DOHH2 (cell line): ENCODE results near the gene TMEM219.

Experiments
- H3F3A ChIP-seq: fragments of 200-600 bp; sonication (generic), shearing (Covaris generic); 2 replicates; pipeline ENCODE4 v1.6.0; 2016; ENCODE audit warnings: antibody characterized with exemption, mild to moderate bottlenecking; ENCODE audit not compliant: control insufficient read depth, insufficient read depth
- H3K27ac ChIP-seq: fragments of 200-600 bp; sonication (generic); 2 replicates; pipeline ENCODE4 v1.5.1; 2014; ENCODE audit warnings: low read depth, mild to moderate bottlenecking, low read length, moderate library complexity
- H3K27me3 ChIP-seq: fragments of 200-600 bp; sonication (generic); 2 replicates; pipeline ENCODE4 v1.6.1; 2014; ENCODE audit warnings: mild to moderate bottlenecking, low read length, mixed read lengths; ENCODE audit not compliant: control insufficient read depth
- H3K36me3 ChIP-seq: fragments of 200-600 bp; sonication (generic); 2 replicates; pipeline ENCODE4 v1.6.1; 2014; ENCODE audit warnings: mild to moderate bottlenecking, low read length, moderate library complexity, mixed read lengths; ENCODE audit not compliant: control insufficient read depth
- H3K4me1 ChIP-seq: fragments of 200-600 bp; sonication (generic); 2 replicates; pipeline ENCODE4 v1.6.1; 2014; ENCODE audit warnings: mild to moderate bottlenecking, low read length, mixed read lengths; ENCODE audit not compliant: control insufficient read depth
- H3K4me2 ChIP-seq: fragments of 200-600 bp; sonication (generic); 2 replicates; pipeline ENCODE4 v1.6.0; 2014; ENCODE audit warnings: mild to moderate bottlenecking, low read length, moderate library complexity
- H3K4me3 ChIP-seq: fragments of 200-600 bp; sonication (generic); 2 replicates; pipeline ENCODE4 v1.5.1; 2014; ENCODE audit warnings: mild to moderate bottlenecking, low read length, mixed read lengths
- H3K79me2 ChIP-seq: fragments of 200-600 bp; sonication (generic); 2 replicates; pipeline ENCODE4 v1.6.1; 2014; ENCODE audit warnings: mild to moderate bottlenecking, low read length, mixed read lengths; ENCODE audit not compliant: control insufficient read depth
- H3K9me2 ChIP-seq: fragments of 200-600 bp; sonication (generic); replicated peaks from 2 replicates; pipeline ENCODE4 v1.6.1; 2014; ENCODE audit warnings: mild to moderate bottlenecking, low read length, mixed read lengths; ENCODE audit not compliant: control insufficient read depth
- H3K9me3 ChIP-seq: fragments of 200-600 bp; sonication (generic); 2 replicates; pipeline ENCODE4 v1.6.1; 2014; ENCODE audit warnings: antibody characterized with exemption, low read length, mixed read lengths; ENCODE audit not compliant: control insufficient read depth, insufficient read depth
- H4K20me1 ChIP-seq: fragments of 200-600 bp; sonication (generic); 2 replicates; pipeline ENCODE4 v1.6.0; 2014; ENCODE audit warnings: low read depth, mild to moderate bottlenecking, antibody characterized with exemption, low read length, moderate library complexity; ENCODE audit not compliant: control insufficient read depth, insufficient read depth
- EZH2phosphoT487 ChIP-seq: fragments of 200-600 bp; sonication (generic); IDR thresholded peaks from 2 replicates; pipeline ENCODE4 v1.6.1; 2017; ENCODE audit warnings: borderline replicate concordance, mild to moderate bottlenecking, antibody characterized with exemption, low read length, moderate library complexity, mixed read lengths
- TF ChIP-seq, protein P1 (sequence below): fragments of 200-600 bp; sonication (generic); IDR thresholded peaks from one replicate; pipeline ENCODE4 v1.5.1; 2014; ENCODE audit warnings: antibody characterized with exemption, mild to moderate bottlenecking, low read depth, low read length; ENCODE audit not compliant: poor library complexity, severe bottlenecking

The TMEM219 gene

DNA sequence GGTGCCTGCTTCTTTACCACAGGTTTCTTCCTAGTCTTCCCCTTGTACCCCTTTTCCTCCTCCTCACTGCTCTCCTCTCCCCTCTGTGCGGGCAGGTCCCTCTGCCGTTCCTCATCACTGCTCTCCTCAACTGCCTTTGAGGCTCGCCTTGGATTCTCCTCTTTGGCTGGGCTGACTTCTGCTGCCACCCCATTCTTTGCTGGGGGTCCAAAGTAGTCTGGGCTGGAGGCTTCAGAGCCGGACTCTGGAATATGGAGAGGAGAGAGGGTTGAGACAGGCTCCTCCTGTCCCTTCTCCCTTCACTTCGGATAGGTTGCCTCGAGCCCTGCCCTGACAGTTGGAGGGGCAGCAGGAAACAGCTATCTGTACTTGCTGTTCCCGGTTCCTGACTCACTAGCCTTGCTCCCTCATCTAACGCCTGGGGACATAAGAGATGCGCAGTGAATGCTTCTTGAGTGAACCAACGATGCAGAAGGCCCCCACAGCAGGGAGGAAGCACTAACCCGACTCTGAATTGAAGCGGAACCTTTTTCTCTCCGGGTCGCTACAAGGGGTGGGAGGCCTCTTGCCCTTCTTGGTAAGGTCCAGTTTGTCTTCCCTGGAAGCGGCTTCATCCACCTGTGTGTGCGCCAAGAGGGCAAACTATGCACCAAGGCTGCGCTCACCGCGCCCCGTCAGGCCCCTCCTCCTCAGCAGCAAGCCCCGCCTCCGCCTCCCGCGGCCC is 32.9 kb downstream of the TMEM219 start:
- Histone ChIP-seq H3K4me3 (peak overlapping the region; percentile 89), H3K9me3 (no peaks in the 10 kb centered on the region), H3K9me2 (no peaks in the 10 kb centered on the region), H3K79me2 (peaks cover 38% of the 10 kb centered on the region), H3K27ac (peak overlapping the region; percentile 97), H3K4me1 (peaks cover 36% of the 10 kb centered on the region), H3K27me3 (no peaks in the 10 kb centered on the region), H3K4me2 (peak overlapping the region; percentile 100), H4K20me1 (no peaks in the 10 kb centered on the region), H3F3A (peaks cover 14% of the 10 kb centered on the region), H3K36me3 (peaks cover 87% of the 10 kb centered on the region)
- TF ChIP-seq EZH2phosphoT487: no peak
- TF ChIP-seq, protein P1, sequence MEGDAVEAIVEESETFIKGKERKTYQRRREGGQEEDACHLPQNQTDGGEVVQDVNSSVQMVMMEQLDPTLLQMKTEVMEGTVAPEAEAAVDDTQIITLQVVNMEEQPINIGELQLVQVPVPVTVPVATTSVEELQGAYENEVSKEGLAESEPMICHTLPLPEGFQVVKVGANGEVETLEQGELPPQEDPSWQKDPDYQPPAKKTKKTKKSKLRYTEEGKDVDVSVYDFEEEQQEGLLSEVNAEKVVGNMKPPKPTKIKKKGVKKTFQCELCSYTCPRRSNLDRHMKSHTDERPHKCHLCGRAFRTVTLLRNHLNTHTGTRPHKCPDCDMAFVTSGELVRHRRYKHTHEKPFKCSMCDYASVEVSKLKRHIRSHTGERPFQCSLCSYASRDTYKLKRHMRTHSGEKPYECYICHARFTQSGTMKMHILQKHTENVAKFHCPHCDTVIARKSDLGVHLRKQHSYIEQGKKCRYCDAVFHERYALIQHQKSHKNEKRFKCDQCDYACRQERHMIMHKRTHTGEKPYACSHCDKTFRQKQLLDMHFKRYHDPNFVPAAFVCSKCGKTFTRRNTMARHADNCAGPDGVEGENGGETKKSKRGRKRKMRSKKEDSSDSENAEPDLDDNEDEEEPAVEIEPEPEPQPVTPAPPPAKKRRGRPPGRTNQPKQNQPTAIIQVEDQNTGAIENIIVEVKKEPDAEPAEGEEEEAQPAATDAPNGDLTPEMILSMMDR: no peak

DNA sequence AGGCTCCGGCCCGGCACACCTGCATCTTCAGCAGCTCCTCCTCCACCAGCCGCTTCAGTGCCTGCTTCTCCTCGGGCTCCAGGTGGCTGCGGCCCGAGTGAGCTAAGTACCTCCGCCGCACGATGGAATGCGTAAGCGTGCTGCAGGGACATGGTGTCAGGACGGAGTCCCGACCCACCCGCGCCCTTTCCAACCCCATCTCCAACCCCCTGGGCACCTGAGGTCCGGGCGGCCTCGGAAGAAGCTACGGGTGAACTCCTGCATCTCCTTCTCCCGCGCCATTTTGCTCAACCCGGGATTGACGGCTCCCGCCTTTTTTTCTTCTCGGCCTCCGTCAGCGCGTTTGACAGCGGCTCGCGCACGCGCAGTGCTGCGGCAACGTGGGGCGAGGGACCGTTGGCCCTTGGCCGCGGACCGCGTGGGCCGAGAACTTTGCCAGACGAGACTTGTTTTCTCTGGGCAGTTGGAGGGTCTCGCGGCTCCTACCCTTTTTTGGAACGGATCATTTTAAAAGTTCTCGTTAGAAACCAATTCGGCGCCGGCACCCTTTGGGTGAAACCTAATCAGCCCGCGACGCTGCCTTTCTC is 33.5 kb downstream of the TMEM219 start, which contains the start of gene HIRIP3:
TSS of gene HIRIP3 (minus strand) at position 294 of the 587 bp plus-strand sequence. CDS start at position 282, 12 bp downstream.
- Histone ChIP-seq H3K4me1 (peaks cover 36% of the 10 kb centered on the region), H3F3A (peaks cover 14% of the 10 kb centered on the region), H3K27me3 (no peaks in the 10 kb centered on the region), H3K9me2 (no peaks in the 10 kb centered on the region), H3K4me2 (peak within 1 kb of the TSS; percentile 100), H3K27ac (peak within 1 kb of the TSS; percentile 97), H4K20me1 (no peaks in the 10 kb centered on the region), H3K79me2 (peaks cover 38% of the 10 kb centered on the region), H3K36me3 (peaks cover 85% of the 10 kb centered on the region), H3K9me3 (no peaks in the 10 kb centered on the region), H3K4me3 (peak within 1 kb of the TSS; percentile 89)
- TF ChIP-seq EZH2phosphoT487: no peak
- TF ChIP-seq, protein P1: no peak

DNA sequence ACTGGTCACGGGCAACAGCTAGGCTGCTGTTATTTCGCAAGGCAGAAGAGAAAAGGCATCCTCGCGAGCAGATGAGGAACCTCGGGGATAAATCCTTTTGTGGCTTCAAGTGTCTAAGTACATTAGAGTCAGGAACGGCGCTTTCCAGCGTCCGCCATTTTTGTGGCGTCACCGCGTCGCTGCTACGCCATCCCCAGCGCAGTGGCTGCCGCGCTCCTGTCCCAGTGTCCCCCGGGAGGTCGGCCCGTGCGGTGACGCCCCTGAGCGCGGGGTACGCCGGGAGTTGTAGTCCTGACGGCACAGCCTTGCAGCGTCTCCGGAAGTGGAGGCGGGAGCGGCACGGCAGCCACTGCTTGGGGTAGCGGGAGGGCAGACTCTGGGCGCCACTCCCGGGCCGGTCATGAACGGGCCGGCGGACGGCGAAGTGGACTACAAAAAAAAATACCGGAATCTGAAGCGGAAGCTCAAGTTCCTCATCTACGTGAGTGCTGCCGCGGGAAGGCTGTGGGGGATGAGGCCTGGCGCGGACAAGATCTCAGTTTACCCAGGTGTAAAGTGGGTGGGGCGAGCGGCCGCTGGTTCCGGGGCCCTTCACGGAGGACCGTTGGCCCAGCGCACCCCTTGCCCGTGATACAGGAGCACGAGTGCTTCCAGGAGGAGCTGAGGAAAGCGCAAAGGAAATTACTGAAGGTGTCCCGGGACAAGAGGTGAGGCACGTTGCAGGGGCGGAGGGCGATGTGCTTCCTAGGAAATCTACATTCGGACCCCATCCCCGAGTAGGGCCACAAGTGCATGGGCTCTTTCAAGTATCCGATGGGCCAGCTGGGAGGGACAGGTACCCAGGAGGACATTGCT is 34.3 kb downstream of the TMEM219 start, which contains the start of gene INO80E:
TSS of gene INO80E (plus strand) at position 331 of the 855 bp plus-strand sequence. CDS start at position 401, 70 bp downstream.
- peaks cover 14% of the 10 kb centered on the region for H3F3A ChIP-seq
- H3K4me2 ChIP-seq: peak within 1 kb of the TSS; percentile 100
- H3K9me2 ChIP-seq: no peaks in the 10 kb centered on the region
- H3K27ac ChIP-seq: peak within 1 kb of the TSS; percentile 97
- peak within 1 kb of the TSS; percentile 89 for H3K4me3 ChIP-seq
- peaks cover 36% of the 10 kb centered on the region for H3K4me1 ChIP-seq
- no peaks in the 10 kb centered on the region for H3K27me3 ChIP-seq
- H3K79me2 ChIP-seq: peaks cover 38% of the 10 kb centered on the region
- no peaks in the 10 kb centered on the region for H4K20me1 ChIP-seq
- TF ChIP-seq, protein P1: no peak
- TF ChIP-seq EZH2phosphoT487: no peak
- peaks cover 87% of the 10 kb centered on the region for H3K36me3 ChIP-seq
- no peaks in the 10 kb centered on the region for H3K9me3 ChIP-seq
